GM12878 (cell line): Measurements from ENCODE around the gene ABRACL. TPM values are rescaled to one million over a fixed set of nuclear protein-coding genes. Genes with fewer than 3 reads are reported as not detected.

Source experiments
- ATAC-seq: fragments of 200-7000 bp; cut with Tn5 transposase; 3 replicates; pipeline ENCODE4 v1.9.1; 2020; ENCODE audit warnings: mild to moderate bottlenecking, moderate library complexity
- BruUV-seq: library from RNA; stranded (reverse); fragments of 400-500 nt; replicated peaks from 2 replicates; lab custom pipeline; 2021; lab: Mats Ljungman, UMichigan
- CTCF ChIA-PET: fragments of 300-600 bp; sonication (Branson Sonifier 250); formaldehyde crosslinking; extraction: SDS; loops from one replicate; lab custom pipeline; 2021; ENCODE audit warnings: inconsistent platforms; lab: Yijun Ruan, JAX
- POLR2A ChIA-PET: fragments of 350-600 bp; formaldehyde crosslinking; extraction: SDS; loops from one replicate; lab custom pipeline; 2021; ENCODE audit warnings: inconsistent platforms; lab: Charles Lee
- RAD21 ChIA-PET: fragments of 300-600 bp; sonication (Branson Sonifier 250); formaldehyde crosslinking; loops from one replicate; lab custom pipeline; 2023; ENCODE audit warnings: antibody characterized with exemption; ENCODE audit not compliant: unreplicated experiment; lab: Charles Lee
- SMC1A ChIA-PET: fragments of 300-600 bp; sonication (Branson Sonifier 250); formaldehyde crosslinking; loops from one replicate; lab custom pipeline; 2023; ENCODE audit not compliant: unreplicated experiment, uncharacterized antibody; lab: Charles Lee
- DNase-seq: peaks from one replicate; pipeline ENCODE4 v3.0.0-alpha.2; 2011; ENCODE audit warnings: low read depth, low spot score
- FAIRE-seq: peaks from 3 replicates; lab custom pipeline; 2011; peaks lifted over from hg19 to GRCh38; lab: Jason Lieb, UNC
- H2AFZ ChIP-seq: 2 replicates; pipeline ENCODE4 v1.6.0; 2011; ENCODE audit warnings: low read depth, low read length, control low read depth; ENCODE audit not compliant: control insufficient read depth
- H3K27ac ChIP-seq: 2 replicates; pipeline ENCODE4 v1.5.1; 2011; ENCODE audit warnings: control low read depth; ENCODE audit not compliant: control insufficient read depth, insufficient read depth
- H3K27me3 ChIP-seq, 2 experiments: replicated peaks in 1 of 2; 2 replicates each; pipeline versions ENCODE4 v1.6.0 to v1.6.1; 2011; ENCODE audit warnings: low read length in 1 of 2; ENCODE audit not compliant: control insufficient read depth in 2 of 2, insufficient read depth in 2 of 2
- H3K36me3 ChIP-seq, 2 experiments: 2 replicates each; pipeline ENCODE4 v1.5.1; 2011; ENCODE audit warnings: low read length in 1 of 2; ENCODE audit not compliant: control insufficient read depth in 2 of 2, insufficient read depth in 2 of 2
- H3K4me1 ChIP-seq: 2 replicates; pipeline ENCODE4 v1.6.1; 2011; ENCODE audit warnings: mild to moderate bottlenecking, low read length, moderate library complexity, mixed read lengths; ENCODE audit not compliant: control insufficient read depth, insufficient read depth
- H3K4me2 ChIP-seq: 2 replicates; pipeline ENCODE4 v1.6.0; 2011; ENCODE audit warnings: control low read depth; ENCODE audit not compliant: control insufficient read depth, insufficient read depth
- H3K4me3 ChIP-seq: fragments of 200-600 bp; sonication (generic); 2 replicates; pipeline ENCODE4 v1.5.1; 2016
- H3K79me2 ChIP-seq: 2 replicates; pipeline ENCODE4 v1.6.0; 2011; ENCODE audit warnings: low read length; ENCODE audit not compliant: control insufficient read depth, insufficient read depth
- H3K9ac ChIP-seq: 2 replicates; pipeline ENCODE4 v1.8.0; 2011; ENCODE audit warnings: low read length, control low read depth, mixed read lengths; ENCODE audit not compliant: control insufficient read depth, insufficient read depth
- H3K9me3 ChIP-seq: replicated peaks from 3 replicates; pipeline ENCODE4 v1.5.1; 2011; ENCODE audit warnings: mild to moderate bottlenecking, low read length; ENCODE audit not compliant: control insufficient read depth, insufficient read depth
- H4K20me1 ChIP-seq: 2 replicates; pipeline ENCODE4 v1.6.0; 2011; ENCODE audit not compliant: control insufficient read depth, insufficient read depth
- BCL11A ChIP-seq: IDR thresholded peaks from 2 replicates; pipeline ENCODE4 v1.6.1; 2011; ENCODE audit warnings: low read depth, low read length
- CBX5 ChIP-seq: sonication (generic); IDR thresholded peaks from 2 replicates; pipeline ENCODE4 v1.6.1; 2016; ENCODE audit warnings: low read depth, moderate library complexity, mild to moderate bottlenecking, inconsistent platforms
- HCFC1 ChIP-seq: fragments of 150-350 bp; IDR thresholded peaks from 2 replicates; pipeline ENCODE4 v1.6.1; 2014; ENCODE audit warnings: low read length
- LARP7 ChIP-seq: fragments of 450-650 bp; IDR thresholded peaks from 2 replicates; pipeline ENCODE4 v1.6.1; 2017; ENCODE audit warnings: mild to moderate bottlenecking
- RB1 ChIP-seq: fragments of 450-650 bp; formaldehyde crosslinking; IDR thresholded peaks from 2 replicates; pipeline ENCODE4 v1.6.1; 2017; ENCODE audit warnings: mild to moderate bottlenecking, borderline replicate concordance
- REST ChIP-seq: IDR thresholded peaks from 2 replicates; pipeline ENCODE4 v1.6.1; 2012; ENCODE audit warnings: mild to moderate bottlenecking, low read depth, low read length
- RUNX3 ChIP-seq: IDR thresholded peaks from 2 replicates; pipeline ENCODE4 v1.6.1; 2012; ENCODE audit warnings: low read length, inconsistent platforms
- TAF1 ChIP-seq: IDR thresholded peaks from 2 replicates; pipeline ENCODE4 v1.6.1; 2011; ENCODE audit warnings: mild to moderate bottlenecking, low read depth, low read length, borderline replicate concordance
- TBL1XR1 ChIP-seq: IDR thresholded peaks from 2 replicates; pipeline ENCODE4 v1.6.1; 2012; ENCODE audit warnings: low read depth, low read length, improper control_type of control experiment
- ZNF217 ChIP-seq: fragments of 450-650 bp; IDR thresholded peaks from 2 replicates; pipeline ENCODE4 v1.6.1; 2017; ENCODE audit warnings: antibody characterized with exemption, mild to moderate bottlenecking
- ZNF24 ChIP-seq: fragments of 450-650 bp; IDR thresholded peaks from 2 replicates; pipeline ENCODE4 v1.6.1; 2017; ENCODE audit warnings: antibody characterized with exemption, mild to moderate bottlenecking
- ZNF622 ChIP-seq: fragments of 450-650 bp; IDR thresholded peaks from 2 replicates; pipeline ENCODE4 v1.6.1; 2017; ENCODE audit warnings: mild to moderate bottlenecking, inconsistent platforms
- ZNF687 ChIP-seq: fragments of 450-650 bp; IDR thresholded peaks from 2 replicates; pipeline ENCODE4 v1.6.1; 2017; ENCODE audit warnings: mild to moderate bottlenecking, moderate library complexity
- WGBS: methylation state at CpG from one replicate; pipeline ENCODE4 v1.1.6; 2016; ENCODE audit warnings: low lambda C conversion rate; ENCODE audit not compliant: insufficient replicate concordance, insufficient coverage; ENCODE audit errors: missing lambda C conversion rate; 5-methylcytosine and 5-hydroxymethylcytosine counted together
- in situ Hi-C: fragments of 300-500 bp; cut with MboI; formaldehyde crosslinking; loops from 9 replicates; pipeline ENCODE4 v1.14.3; 2018; ENCODE audit warnings: mixed read lengths
- intact Hi-C: fragments of 100-400 bp; cut with micrococcal nuclease; formaldehyde crosslinking; loops from one replicate; pipeline ENCODE4 v1.14.2; 2022; ENCODE audit not compliant: unreplicated experiment
- polyA plus RNA-seq, 11 experiments: library from polyadenylated mRNA; depleted of rRNA in 4 of 11; unstranded in 6 of 11; stranded (reverse) in 5 of 11; fragments of >200 nt; fragmentation: Nextera tagmentation in 4 of 11; fragmentation: Illumina TruSeq in 1 of 11; extraction: Ambion mirVana in 4 of 11; extraction: Trizol in 1 of 11; gene quantifications; 1 replicate in 1 of 11; 2 replicates in 10 of 11; pipeline versions ENCODE4 v1.2.1 to v1.2.3, GENCODE V29; 2011 to 2016; ENCODE audit warnings: inconsistent platforms in 2 of 11, missing spikeins in 2 of 11, low read depth in 1 of 11
- total RNA-seq, 4 experiments: library from RNA; depleted of rRNA in 3 of 4; stranded (reverse); fragments of >200 nt in 3 of 4; fragmentation: Illumina TruSeq in 1 of 4; extraction: Trizol in 1 of 4; gene quantifications; 2 replicates each; pipeline versions ENCODE4 v1.2.1 to v1.2.3, GENCODE V29; 2013 to 2021
- TF ChIP-seq, protein P1 (sequence below): IDR thresholded peaks from 2 replicates; pipeline ENCODE4 v1.6.1; 2011; ENCODE audit warnings: low read depth, low read length, improper control_type of control experiment, borderline replicate concordance
- TF ChIP-seq, protein P2 (sequence below): fragments of 450-650 bp; conservative IDR thresholded peaks from 2 replicates; pipeline ENCODE4 v1.6.1; 2017; ENCODE audit warnings: mild to moderate bottlenecking, moderate library complexity

ABRACL gene
- total and polyA plus RNA-seq, 10 of the 15 experiments (the other 5 are each of a cell fraction or from before 2014, with no cell fraction given), result 111 to 647 (median 192) TPM

GRCh38 chr6:139066080-139066479 is 37.5 kb downstream of the ABRACL start:
- H3K27ac ChIP-seq, result no peak overlapping the region
- no peak overlapping the region for H3K9ac ChIP-seq
- no peaks in the 10 kb centered on the region for H4K20me1 ChIP-seq
- no peak for ATAC-seq
- no peaks in the 10 kb centered on the region for H3K36me3 ChIP-seq
- FAIRE-seq, result no peak
- in situ Hi-C loops (no loop called here), intact Hi-C loops (no loop called here)
- 66% methylated on average over 2 of the region's 2 CpGs for WGBS
- SMC1A ChIA-PET, result no interaction called here
- H3K4me2 ChIP-seq, result no peak overlapping the region
- POLR2A ChIA-PET, result no interaction called here
- no peak overlapping the region for H2AFZ ChIP-seq
- CTCF ChIA-PET, result interaction anchor here (1.3 to 1.7 kb wide), 2 partner anchors 11 to 250 kb away, joined by 4 to 6 read pairs; no protein-coding TSS in a partner anchor
- no peaks in the 10 kb centered on the region; a peak in 1 of 4 replicates for H3K27me3 ChIP-seq
- H3K79me2 ChIP-seq, result no peaks in the 10 kb centered on the region
- DNase-seq, result no peak
- H3K9me3 ChIP-seq, result no peaks in the 10 kb centered on the region
- RAD21 ChIA-PET, result no interaction called here
- BruUV-seq, result no TSS peak
- no peaks in the 10 kb centered on the region for H3K4me1 ChIP-seq
- no peak overlapping the region for H3K4me3 ChIP-seq
- TF ChIP-seq, protein P1, sequence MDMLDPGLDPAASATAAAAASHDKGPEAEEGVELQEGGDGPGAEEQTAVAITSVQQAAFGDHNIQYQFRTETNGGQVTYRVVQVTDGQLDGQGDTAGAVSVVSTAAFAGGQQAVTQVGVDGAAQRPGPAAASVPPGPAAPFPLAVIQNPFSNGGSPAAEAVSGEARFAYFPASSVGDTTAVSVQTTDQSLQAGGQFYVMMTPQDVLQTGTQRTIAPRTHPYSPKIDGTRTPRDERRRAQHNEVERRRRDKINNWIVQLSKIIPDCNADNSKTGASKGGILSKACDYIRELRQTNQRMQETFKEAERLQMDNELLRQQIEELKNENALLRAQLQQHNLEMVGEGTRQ, result no peak
- TF ChIP-seq, protein P2, sequence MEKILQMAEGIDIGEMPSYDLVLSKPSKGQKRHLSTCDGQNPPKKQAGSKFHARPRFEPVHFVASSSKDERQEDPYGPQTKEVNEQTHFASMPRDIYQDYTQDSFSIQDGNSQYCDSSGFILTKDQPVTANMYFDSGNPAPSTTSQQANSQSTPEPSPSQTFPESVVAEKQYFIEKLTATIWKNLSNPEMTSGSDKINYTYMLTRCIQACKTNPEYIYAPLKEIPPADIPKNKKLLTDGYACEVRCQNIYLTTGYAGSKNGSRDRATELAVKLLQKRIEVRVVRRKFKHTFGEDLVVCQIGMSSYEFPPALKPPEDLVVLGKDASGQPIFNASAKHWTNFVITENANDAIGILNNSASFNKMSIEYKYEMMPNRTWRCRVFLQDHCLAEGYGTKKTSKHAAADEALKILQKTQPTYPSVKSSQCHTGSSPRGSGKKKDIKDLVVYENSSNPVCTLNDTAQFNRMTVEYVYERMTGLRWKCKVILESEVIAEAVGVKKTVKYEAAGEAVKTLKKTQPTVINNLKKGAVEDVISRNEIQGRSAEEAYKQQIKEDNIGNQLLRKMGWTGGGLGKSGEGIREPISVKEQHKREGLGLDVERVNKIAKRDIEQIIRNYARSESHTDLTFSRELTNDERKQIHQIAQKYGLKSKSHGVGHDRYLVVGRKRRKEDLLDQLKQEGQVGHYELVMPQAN, result no peak
- no peak for TF ChIP-seq TAF1
- TF ChIP-seq RUNX3, result no peak
- no peak for TF ChIP-seq ZNF622
- TF ChIP-seq CBX5, result no peak
- no peak for TF ChIP-seq LARP7
- TF ChIP-seq BCL11A, result no peak
- no peak for TF ChIP-seq ZNF24
- TF ChIP-seq ZNF687, result no peak
- TF ChIP-seq TBL1XR1, result no peak
- TF ChIP-seq RB1, result no peak
- TF ChIP-seq REST, result no peak
- TF ChIP-seq ZNF217, result no peak
- TF ChIP-seq HCFC1, result no peak
